HEK293T (cell line): ENCODE measurements around the gene ZNF512B.
"Not testable (repeated sequence)": the region's sequence is repeated elsewhere in the genome, so short reads cannot be mapped to it uniquely, and the experiment has no call there.

Source experiments
- CTCF ChIA-PET: fragments of 350-600 bp; formaldehyde crosslinking; extraction: SDS; loops from one replicate; lab custom pipeline; 2021; ENCODE audit warnings: antibody characterized with exemption, inconsistent platforms; lab: Yijun Ruan, JAX
- POLR2A ChIA-PET: fragments of 350-600 bp; formaldehyde crosslinking; extraction: SDS; loops from one replicate; lab custom pipeline; 2020; ENCODE audit warnings: antibody characterized with exemption, inconsistent platforms; lab: Yijun Ruan, JAX
- DNase-seq: peaks from one replicate; pipeline ENCODE4 v3.0.0; 2012; ENCODE audit warnings: mixed read lengths; ENCODE audit errors: extremely low spot score
- ARNT ChIP-seq: fragments of 450-650 bp; IDR thresholded peaks from 2 replicates; pipeline ENCODE4 v1.6.1; 2017; ENCODE audit warnings: mild to moderate bottlenecking
- BHLHE40 ChIP-seq: fragments of 450-650 bp; IDR thresholded peaks from 2 replicates; pipeline ENCODE4 v1.6.1; 2016; ENCODE audit warnings: mild to moderate bottlenecking, moderate library complexity, borderline replicate concordance
- CTBP1 ChIP-seq: fragments of 450-650 bp; IDR thresholded peaks from 2 replicates; pipeline ENCODE4 v1.6.1; 2016; ENCODE audit warnings: borderline replicate concordance
- ELF4 ChIP-seq: fragments of 450-650 bp; IDR thresholded peaks from 2 replicates; pipeline ENCODE4 v1.6.1; 2017; ENCODE audit warnings: antibody characterized with exemption
- FOXA1 ChIP-seq: fragments of 450-650 bp; IDR thresholded peaks from 2 replicates; pipeline ENCODE4 v1.6.1; 2016; ENCODE audit warnings: mild to moderate bottlenecking
- FOXK2 ChIP-seq: fragments of 450-650 bp; IDR thresholded peaks from 2 replicates; pipeline ENCODE4 v1.6.1; 2016; ENCODE audit warnings: mild to moderate bottlenecking
- FOXM1 ChIP-seq: fragments of 450-650 bp; IDR thresholded peaks from 2 replicates; pipeline ENCODE4 v1.6.1; 2017; ENCODE audit warnings: mild to moderate bottlenecking, borderline replicate concordance
- HDGF ChIP-seq: fragments of 450-650 bp; IDR thresholded peaks from 2 replicates; pipeline ENCODE4 v1.6.1; 2017; ENCODE audit warnings: antibody characterized with exemption, borderline replicate concordance
- L3MBTL2 ChIP-seq: fragments of 450-650 bp; conservative IDR thresholded peaks from 2 replicates; pipeline ENCODE4 v1.6.1; 2016; ENCODE audit warnings: mild to moderate bottlenecking
- LEF1 ChIP-seq: fragments of 450-650 bp; IDR thresholded peaks from 2 replicates; pipeline ENCODE4 v1.6.1; 2017; ENCODE audit warnings: mild to moderate bottlenecking, borderline replicate concordance
- NFRKB ChIP-seq: fragments of 450-650 bp; IDR thresholded peaks from 2 replicates; pipeline ENCODE4 v1.6.1; 2016; ENCODE audit warnings: mild to moderate bottlenecking, moderate library complexity
- PKNOX1 ChIP-seq: fragments of 450-650 bp; IDR thresholded peaks from 2 replicates; pipeline ENCODE4 v1.6.1; 2016
- SP1 ChIP-seq: fragments of 450-650 bp; IDR thresholded peaks from 2 replicates; pipeline ENCODE4 v1.6.1; 2017
- SUZ12 ChIP-seq: fragments of 450-650 bp; IDR thresholded peaks from 2 replicates; pipeline ENCODE4 v1.6.1; 2016; ENCODE audit warnings: mild to moderate bottlenecking
- TARDBP ChIP-seq: fragments of 450-650 bp; IDR thresholded peaks from 2 replicates; pipeline ENCODE4 v1.6.1; 2016
- ZNF384 ChIP-seq: fragments of 450-650 bp; IDR thresholded peaks from 2 replicates; pipeline ENCODE4 v1.6.1; 2016

The ZNF512B gene

DNA sequence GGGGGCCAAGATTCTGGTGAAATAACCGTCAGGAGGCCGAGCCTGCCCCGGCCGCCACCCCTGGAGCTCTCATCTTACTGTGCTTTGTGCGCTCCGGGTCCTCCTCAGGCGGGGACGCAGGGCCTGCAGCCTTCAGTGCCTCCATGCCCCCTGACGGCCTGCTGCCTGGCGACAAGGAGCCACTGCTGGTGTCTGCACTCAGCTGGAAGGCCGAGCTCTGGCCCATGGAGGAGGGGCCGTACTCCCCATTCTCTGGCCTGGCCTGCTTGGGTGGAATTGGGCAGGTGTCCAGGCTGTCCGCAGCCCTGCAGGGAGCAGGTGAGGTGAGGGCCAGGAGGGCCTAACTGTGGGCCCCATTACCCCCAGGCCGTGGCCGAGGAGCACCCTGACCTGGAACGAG, 5.3 kb downstream of the ZNF512B start:
- CTCF ChIA-PET = no interaction called here

GRCh38 chr20:63963784-63964301, 5.9 kb downstream of the ZNF512B start:
- CTCF ChIA-PET = no interaction called here

More for the DNA sequence above, 5.3 kb downstream of the ZNF512B start:
- POLR2A ChIA-PET = interaction anchor here (1.1 kb wide), 1 partner anchor 16 kb away, joined by 3 read pairs; the partner anchor contains the start of gene PRPF6
- TF ChIP-seq TARDBP = no peak
- TF ChIP-seq ARNT = no peak
- TF ChIP-seq FOXM1 = no peak
- no peak for TF ChIP-seq ZNF384
- TF ChIP-seq FOXK2 = no peak
- no peak for TF ChIP-seq SP1
- TF ChIP-seq NFRKB = no peak
- no peak for TF ChIP-seq SUZ12
- no peak for DNase-seq

GRCh38 chr20:63963348-63963741, 6.4 kb downstream of the ZNF512B start:
- CTCF ChIA-PET = no interaction called here
- TF ChIP-seq BHLHE40 (no peak), FOXK2 (no peak), ZNF384 (no peak), CTBP1 (no peak), FOXA1 (no peak), PKNOX1 (no peak), ELF4 (no peak), SP1 (no peak), SUZ12 (no peak), HDGF (no peak), L3MBTL2 (no peak), ARNT (no peak), FOXM1 (no peak), NFRKB (no peak), TARDBP (no peak), LEF1 (no peak)
- POLR2A ChIA-PET = interaction anchor here (1.1 kb wide), 1 partner anchor 17 kb away, joined by 3 read pairs; the partner anchor contains the start of gene PRPF6
- no peak for DNase-seq

More at GRCh38 chr20:63963784-63964301, 5.9 kb downstream of the ZNF512B start:
- no peak for DNase-seq
- POLR2A ChIA-PET = interaction anchor here (1.1 kb wide), 1 partner anchor 17 kb away, joined by 3 read pairs; the partner anchor contains the start of gene PRPF6
- TF ChIP-seq TARDBP (no peak), PKNOX1 (no peak), SP1 (no peak), L3MBTL2 (no peak), CTBP1 (no peak), SUZ12 (no peak), LEF1 (no peak), HDGF (no peak), ZNF384 (no peak), NFRKB (no peak), FOXA1 (no peak), ARNT (no peak), FOXM1 (no peak), FOXK2 (no peak), ELF4 (no peak), BHLHE40 (no peak)

GRCh38 chr20:63962426-63963347, 7.0 kb downstream of the ZNF512B start:
- TF ChIP-seq FOXK2 = no peak
- CTCF ChIA-PET = no interaction called here
- DNase-seq = no peak
- POLR2A ChIA-PET = no interaction called here

DNA sequence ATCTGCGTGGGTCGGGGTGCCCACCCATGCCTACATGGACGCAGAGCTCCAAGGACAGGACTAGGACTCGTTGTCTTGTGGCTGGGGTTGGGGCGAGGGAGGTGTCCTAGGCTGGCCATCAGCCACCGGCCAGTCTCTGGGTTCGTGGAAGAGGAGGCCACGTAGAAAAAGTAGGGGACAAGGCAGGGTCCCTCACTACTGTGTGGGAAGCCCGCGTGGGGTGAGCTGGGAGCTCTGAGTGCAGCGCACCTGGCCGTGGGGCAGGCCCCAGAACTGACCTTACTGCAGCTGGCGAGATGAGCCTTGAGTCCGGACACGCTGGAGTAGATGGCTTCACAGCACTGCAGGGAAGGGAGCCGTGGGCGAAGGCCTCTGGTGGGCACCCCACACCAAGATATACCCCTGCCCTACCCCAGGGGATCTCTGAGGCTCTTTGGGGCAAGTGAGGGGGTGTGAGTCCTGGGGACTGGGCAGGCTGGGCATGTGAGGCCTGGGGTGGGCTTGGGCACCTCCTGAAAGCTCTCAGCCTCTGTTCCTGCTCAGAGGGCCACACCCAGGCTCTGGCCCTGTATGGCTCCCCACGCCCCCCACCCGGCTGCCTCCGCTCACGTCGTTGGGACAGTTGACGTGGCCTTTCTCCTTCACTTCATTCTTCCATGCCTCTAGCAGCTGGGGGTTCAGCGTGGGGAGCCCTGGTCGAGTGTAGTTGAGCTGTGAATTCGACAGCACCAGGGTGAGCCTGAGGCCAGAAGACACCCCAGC, 7.9 kb downstream of the ZNF512B start:
- CTCF ChIA-PET = no interaction called here
- POLR2A ChIA-PET = no interaction called here
- TF ChIP-seq LEF1 = no peak
- DNase-seq = no peak

GRCh38 chr20:63960654-63961621, 8.8 kb downstream of the ZNF512B start:
- POLR2A ChIA-PET, DNase-seq, CTCF ChIA-PET: not testable (repeated sequence)
